Vagina (tissue), 2 donors: ENCODE measurements around the gene OR2T33. TPM values are rescaled to one million over a fixed set of nuclear protein-coding genes. Genes with fewer than 3 reads are reported as not detected.
"Not testable (repeated sequence)": the region's sequence is repeated elsewhere in the genome, so short reads cannot be mapped to it uniquely, and the experiment has no call there.

Experiments
- DNase-seq, 2 donors: peaks; one replicate each; pipeline ENCODE4 v3.0.0-alpha.2; 2017; ENCODE audit errors: extremely low spot score in 2 of 2
- H3K27ac ChIP-seq: fragments of 200-600 bp; sonication (generic); one replicate; pipeline ENCODE4 v1.5.1; 2019
- H3K27me3 ChIP-seq: fragments of 200-600 bp; sonication (generic); one replicate; pipeline ENCODE4 v1.5.1; 2019
- H3K36me3 ChIP-seq, 2 donors: fragments of 200-600 bp; sonication (generic); one replicate each; pipeline ENCODE4 v1.5.1; 2017 to 2019
- H3K4me1 ChIP-seq: fragments of 200-600 bp; sonication (generic); one replicate; pipeline ENCODE4 v1.5.1; 2019
- H3K4me3 ChIP-seq, 2 donors: fragments of 200-600 bp; sonication (generic); 1 replicate in 1 of 2; 2 replicates in 1 of 2; pipeline ENCODE4 v1.5.1; 2016 to 2019
- H3K9me3 ChIP-seq: fragments of 200-600 bp; sonication (generic); one replicate; pipeline ENCODE4 v1.5.1; 2019
- CTCF ChIP-seq, 3 experiments: fragments of 450-650 bp in 2 of 3; fragments of 200-600 bp in 1 of 3; sonication (generic) in 1 of 3; IDR thresholded peaks; one replicate each; pipeline ENCODE4 v1.5.1; 2017 to 2019; ENCODE audit warnings: antibody characterized with exemption in 3 of 3, mild to moderate bottlenecking in 2 of 3, moderate library complexity in 2 of 3
- POLR2A ChIP-seq, 2 donors: fragments of 450-650 bp; IDR thresholded peaks; one replicate each; pipeline ENCODE4 v1.6.1; 2017; ENCODE audit warnings: antibody characterized with exemption in 2 of 2, mild to moderate bottlenecking in 2 of 2, moderate library complexity in 2 of 2
- POLR2AphosphoS5 ChIP-seq, 2 donors: sonication (generic); formaldehyde crosslinking; IDR thresholded peaks; one replicate each; pipeline ENCODE4 v1.9.0; 2017; ENCODE audit warnings: antibody characterized with exemption in 2 of 2, mild to moderate bottlenecking in 2 of 2, low read depth in 1 of 2; ENCODE audit not compliant: insufficient read depth in 1 of 2
- intact Hi-C: fragments of 100-400 bp; cut with DNase I; formaldehyde crosslinking; loops from one replicate; pipeline ENCODE4 v1.15.1; 2023
- total RNA-seq: library from RNA; depleted of rRNA; stranded (reverse); fragments of >200 nt; gene quantifications from one replicate; pipeline ENCODE4 v1.2.3, GENCODE V29; 2016

OR2T33 gene
- total RNA-seq, 1 donor from 2014 or later: not detected

DNA sequence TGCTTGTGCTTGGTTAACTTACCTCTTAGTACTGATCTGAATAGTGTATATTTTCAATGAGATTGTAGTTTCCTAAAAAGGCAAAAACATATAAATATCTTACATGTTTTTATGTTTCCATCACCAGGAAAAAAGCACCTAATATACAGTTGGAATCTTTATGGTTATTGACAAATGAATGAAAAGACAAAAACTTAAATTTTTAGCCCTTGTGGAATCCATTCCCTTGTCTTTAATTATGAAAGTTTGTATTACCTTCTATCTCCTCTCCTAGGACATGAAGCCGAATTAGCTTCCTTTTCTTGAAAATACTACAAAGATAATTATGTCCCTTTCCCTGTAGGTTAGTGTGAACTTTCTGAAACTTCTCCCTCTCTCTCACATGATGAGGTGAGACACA, 25.5 kb upstream of the OR2T33 start, which contains the start of gene OR2T12:
Gene OR2T12, minus strand, starts transcription at position 101 of the 400 bp plus-strand sequence. CDS start 7,846 bp downstream, outside the sequence.
- no peaks in the 10 kb centered on the region for H3K36me3 ChIP-seq

GRCh38 chr1:248288391-248288790, 10.6 kb upstream of the OR2T33 start:
- Histone ChIP-seq H3K4me1 (no peaks in the 10 kb centered on the region), H3K4me3 (no peak overlapping the region), H3K27ac (no peak overlapping the region), H3K36me3 (no peaks in the 10 kb centered on the region), H3K27me3 (no peaks in the 10 kb centered on the region), H3K9me3 (no peaks in the 10 kb centered on the region)
- intact Hi-C loops: no loop called here
- no peak for DNase-seq
- TF ChIP-seq CTCF (IDR thresholded peaks at IDR 0.05) (no peak), POLR2AphosphoS5 (IDR thresholded peaks at IDR 0.05; ENCODE audit: insufficient read depth in 1 of 2, low read depth in 1 of 2) (no peak), POLR2A (IDR thresholded peaks at IDR 0.05) (no peak)

More for the DNA sequence above, 25.5 kb upstream of the OR2T33 start, which contains the start of gene OR2T12:
- TF ChIP-seq POLR2A (IDR thresholded peaks at IDR 0.05) (no peak), POLR2AphosphoS5 (IDR thresholded peaks at IDR 0.05; ENCODE audit: insufficient read depth in 1 of 2, low read depth in 1 of 2) (no peak), CTCF (IDR thresholded peaks at IDR 0.05) (no peak)
- Histone ChIP-seq H3K4me3 (no peak within 1 kb of the TSS), H3K9me3 (no peaks in the 10 kb centered on the region), H3K27ac (no peak within 1 kb of the TSS), H3K4me1 (no peaks in the 10 kb centered on the region), H3K27me3 (no peaks in the 10 kb centered on the region)
- intact Hi-C loops: no loop called here
- DNase-seq: no peak

DNA sequence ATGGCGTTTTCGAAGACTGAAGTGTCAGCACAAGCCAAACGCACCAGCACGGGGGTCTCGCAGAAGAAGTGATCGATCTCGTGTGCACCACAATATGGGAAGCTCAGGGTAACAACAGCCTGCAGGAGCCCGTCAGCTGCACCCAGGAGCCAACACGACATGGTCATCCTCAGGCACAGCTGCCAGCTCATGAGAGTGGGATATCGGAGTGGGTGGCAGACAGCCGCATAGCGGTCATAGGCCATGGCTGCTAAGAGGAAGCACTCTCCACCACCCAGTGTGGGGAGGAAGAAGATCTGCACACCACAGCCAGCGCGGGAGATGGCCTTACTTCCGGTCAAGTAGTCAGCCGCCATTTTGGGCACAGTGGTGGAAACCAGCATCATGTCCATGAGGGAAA, 4.6 kb downstream of the OR2T33 start:
- DNase-seq, H3K36me3 ChIP-seq, H3K27ac ChIP-seq, H3K27me3 ChIP-seq, H3K4me3 ChIP-seq, intact Hi-C loops, H3K9me3 ChIP-seq, H3K4me1 ChIP-seq: not testable (repeated sequence)

DNA sequence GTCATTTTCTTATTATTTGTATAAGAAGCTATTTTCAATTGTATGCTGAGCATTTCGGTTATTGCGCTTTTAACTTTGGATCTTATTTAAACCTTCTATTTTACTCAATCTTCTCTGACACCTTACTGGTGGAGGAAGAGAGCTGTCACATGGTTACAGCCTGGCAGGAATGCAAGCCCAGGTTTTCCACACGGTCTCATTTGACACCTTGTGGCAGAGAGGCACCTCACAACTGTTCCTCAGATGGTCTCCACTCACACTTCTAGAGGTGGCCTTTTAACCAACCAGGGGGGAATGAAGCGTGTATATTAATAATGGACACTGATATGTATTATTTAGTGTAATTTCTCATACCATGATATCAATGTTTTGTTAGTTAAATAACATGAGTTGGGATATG, 9.6 kb downstream of the OR2T33 start:
- Histone ChIP-seq H3K36me3 (no peaks in the 10 kb centered on the region), H3K27ac (no peak overlapping the region), H3K4me1 (no peaks in the 10 kb centered on the region), H3K27me3 (no peaks in the 10 kb centered on the region), H3K4me3 (no peak overlapping the region), H3K9me3 (no peaks in the 10 kb centered on the region)
- intact Hi-C loops: no loop called here
- DNase-seq: no peak
- TF ChIP-seq CTCF (IDR thresholded peaks at IDR 0.05) (no peak), POLR2A (IDR thresholded peaks at IDR 0.05) (no peak), POLR2AphosphoS5 (IDR thresholded peaks at IDR 0.05; ENCODE audit: insufficient read depth in 1 of 2, low read depth in 1 of 2) (no peak)

DNA sequence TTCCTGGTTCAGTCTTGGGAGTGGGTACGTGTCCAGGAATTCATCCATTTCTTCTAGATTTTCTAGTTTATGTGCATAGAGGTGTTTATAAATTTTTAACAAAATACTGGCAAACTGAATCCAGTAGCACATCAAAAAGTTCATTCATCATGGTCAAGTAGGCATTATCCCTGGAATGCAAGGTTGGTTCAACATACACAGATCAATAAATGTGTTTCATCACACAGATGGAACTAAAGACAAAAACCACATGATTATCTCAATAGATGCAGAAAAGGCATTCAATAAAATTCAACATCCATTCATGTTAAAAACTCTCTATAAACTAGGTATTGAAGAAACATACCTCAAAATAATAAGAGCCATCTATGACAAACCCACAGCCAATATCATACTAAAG, 18.5 kb downstream of the OR2T33 start:
- DNase-seq, H3K4me3 ChIP-seq, intact Hi-C loops, H3K27ac ChIP-seq, H3K4me1 ChIP-seq, H3K36me3 ChIP-seq, H3K9me3 ChIP-seq, H3K27me3 ChIP-seq: not testable (repeated sequence)

- no peak overlapping the region for H3K27ac ChIP-seq
- intact Hi-C loops: no loop called here
- H3K4me1 ChIP-seq: no peaks in the 10 kb centered on the region
- no peaks in the 10 kb centered on the region for H3K9me3 ChIP-seq
- no peaks in the 10 kb centered on the region for H3K36me3 ChIP-seq
- H3K27me3 ChIP-seq: no peaks in the 10 kb centered on the region
- no peak for DNase-seq
- no peak overlapping the region for H3K4me3 ChIP-seq
- TF ChIP-seq POLR2A (IDR thresholded peaks at IDR 0.05) (no peak), POLR2AphosphoS5 (IDR thresholded peaks at IDR 0.05; ENCODE audit: insufficient read depth in 1 of 2, low read depth in 1 of 2) (no peak), CTCF (IDR thresholded peaks at IDR 0.05) (no peak)
Measured at GRCh38 chr1:248243204-248243603, 34.6 kb downstream of the OR2T33 start.
